CD14-positive monocyte (primary cell): ENCODE data around the gene IFIT3. TPM values are rescaled to one million over a fixed set of nuclear protein-coding genes. Genes with fewer than 3 reads are reported as not detected.

ENCODE experiments used
- DNase-seq, 3 donors: peaks; one replicate each; pipeline ENCODE4 v3.0.0-alpha.2; 2011 to 2022
- H2AFZ ChIP-seq: 2 replicates; pipeline ENCODE4 v1.6.0; 2012; ENCODE audit warnings: mild to moderate bottlenecking, low read depth, low read length, inconsistent platforms; ENCODE audit not compliant: insufficient read depth, poor library complexity, severe bottlenecking
- H3K27ac ChIP-seq, 2 donors: 1 replicate in 1 of 2; 2 replicates in 1 of 2; pipeline ENCODE4 v1.5.1; 2012 to 2013; ENCODE audit warnings: low read length in 2 of 2, control low read depth in 1 of 2, inconsistent platforms in 1 of 2, low read depth in 1 of 2, mild to moderate bottlenecking in 1 of 2
- H3K27me3 ChIP-seq, 2 donors: one replicate each; pipeline versions ENCODE4 v1.6.0 to v1.6.1; 2011 to 2013; ENCODE audit warnings: low read length in 2 of 2; ENCODE audit not compliant: control insufficient read depth in 2 of 2, insufficient read depth in 2 of 2
- H3K36me3 ChIP-seq, 2 donors: replicated peaks in 1 of 2; 1 replicate in 1 of 2; 2 replicates in 1 of 2; pipeline versions ENCODE4 v1.5.1 to v1.6.1; 2012 to 2013; ENCODE audit warnings: low read length in 2 of 2, control low read depth in 1 of 2, inconsistent platforms in 1 of 2, mild to moderate bottlenecking in 1 of 2; ENCODE audit not compliant: insufficient read depth in 2 of 2, control insufficient read depth in 1 of 2
- H3K4me1 ChIP-seq, 2 donors: 1 replicate in 1 of 2; 2 replicates in 1 of 2; pipeline versions ENCODE4 v1.5.1 to v1.6.1; 2012 to 2013; ENCODE audit warnings: low read length in 2 of 2, control low read depth in 1 of 2, inconsistent platforms in 1 of 2, mild to moderate bottlenecking in 1 of 2, moderate library complexity in 1 of 2; ENCODE audit not compliant: insufficient read depth in 2 of 2, control insufficient read depth in 1 of 2
- H3K4me2 ChIP-seq: replicated peaks from 2 replicates; pipeline ENCODE3; 2012; ENCODE audit warnings: low read length, moderate library complexity, mild to moderate bottlenecking; ENCODE audit not compliant: poor library complexity, severe bottlenecking; ENCODE audit errors: extremely low read depth
- H3K4me3 ChIP-seq, 3 experiments: fragments of 200-600 bp in 1 of 3; sonication (generic) in 1 of 3; replicated peaks in 1 of 3; 1 replicate in 2 of 3; 2 replicates in 1 of 3; pipeline ENCODE4 v1.5.1; 2011 to 2013; ENCODE audit warnings: low read length in 3 of 3, mild to moderate bottlenecking in 3 of 3, control low read depth in 2 of 3, low read depth in 2 of 3, inconsistent platforms in 1 of 3, moderate library complexity in 1 of 3
- H3K79me2 ChIP-seq: 2 replicates; pipeline ENCODE4 v1.6.0; 2012; ENCODE audit warnings: mild to moderate bottlenecking, control low read depth, inconsistent platforms, low read length, moderate library complexity; ENCODE audit not compliant: insufficient read depth
- H3K9ac ChIP-seq: 2 replicates; pipeline ENCODE4 v1.6.0; 2017; ENCODE audit warnings: low read length, mild to moderate bottlenecking; ENCODE audit not compliant: insufficient read depth, poor library complexity, severe bottlenecking
- H3K9me3 ChIP-seq, 2 donors: replicated peaks in 1 of 2; 1 replicate in 1 of 2; 2 replicates in 1 of 2; pipeline versions ENCODE4 v1.5.1 to v1.6.1; 2012 to 2013; ENCODE audit warnings: low read length in 2 of 2, control low read depth in 1 of 2; ENCODE audit not compliant: control insufficient read depth in 1 of 2, insufficient read depth in 1 of 2
- H4K20me1 ChIP-seq: 2 replicates; pipeline ENCODE4 v1.6.0; 2012; ENCODE audit warnings: mild to moderate bottlenecking, low read length, control low read depth, moderate library complexity; ENCODE audit not compliant: insufficient read depth
- H3K27ac Mint-ChIP-seq, 7 donors: one replicate each; pipeline ENCODE4 v1.8.0; 2020; ENCODE audit warnings: mild to moderate bottlenecking in 7 of 7, mixed read lengths in 7 of 7, moderate library complexity in 6 of 7, inconsistent platforms in 2 of 7
- H3K27me3 Mint-ChIP-seq, 3 donors: one replicate each; pipeline ENCODE4 v1.8.0; 2021 to 2022; ENCODE audit warnings: low read depth in 3 of 3, mild to moderate bottlenecking in 3 of 3, mixed read lengths in 3 of 3, moderate library complexity in 3 of 3, inconsistent platforms in 1 of 3
- H3K36me3 Mint-ChIP-seq, 2 donors: one replicate each; pipeline ENCODE4 v1.8.0; 2020; ENCODE audit warnings: mixed read lengths in 2 of 2, inconsistent platforms in 1 of 2, mild to moderate bottlenecking in 1 of 2
- H3K4me1 Mint-ChIP-seq: one replicate; pipeline ENCODE4 v1.8.0; 2020; ENCODE audit warnings: mild to moderate bottlenecking, mixed read lengths
- H3K4me3 Mint-ChIP-seq, 2 donors: one replicate each; pipeline ENCODE4 v1.8.0; 2020; ENCODE audit warnings: mild to moderate bottlenecking in 2 of 2, mixed read lengths in 2 of 2, moderate library complexity in 1 of 2
- H3K9me3 Mint-ChIP-seq, 7 donors: one replicate each; pipeline ENCODE4 v1.8.0; 2020 to 2022; ENCODE audit warnings: mixed read lengths in 7 of 7, mild to moderate bottlenecking in 6 of 7, moderate library complexity in 6 of 7, inconsistent platforms in 2 of 7
- WGBS: methylation state at CpG from one replicate; pipeline ENCODE4 v1.1.5; 2013; ENCODE audit warnings: missing lambda C conversion rate; ENCODE audit not compliant: insufficient coverage; 5-methylcytosine and 5-hydroxymethylcytosine counted together
- intact Hi-C, 2 donors: fragments of 100-400 bp; cut with micrococcal nuclease; formaldehyde crosslinking; loops; one replicate each; pipeline versions ENCODE4 v1.15.0 to v1.15.1; 2023
- polyA plus RNA-seq, 3 donors: library from polyadenylated mRNA; depleted of rRNA in 1 of 3; unstranded in 2 of 3; stranded (reverse) in 1 of 3; fragments of 300-500 nt in 2 of 3; fragments of >200 nt in 1 of 3; fragmentation: Illumina TruSeq in 2 of 3; gene quantifications; 1 replicate in 2 of 3; 2 replicates in 1 of 3; pipeline ENCODE4 v1.2.3, GENCODE V29; 2012 to 2021
- TF ChIP-seq, protein P1 (sequence below): fragments of 200-600 bp; IDR thresholded peaks from one replicate; pipeline ENCODE4 v1.8.0; 2022; ENCODE audit warnings: antibody characterized with exemption, mild to moderate bottlenecking

IFIT3 gene
- polyA plus RNA-seq, 3 donors = 13.8 to 38.0 (median 26.4) TPM

DNA sequence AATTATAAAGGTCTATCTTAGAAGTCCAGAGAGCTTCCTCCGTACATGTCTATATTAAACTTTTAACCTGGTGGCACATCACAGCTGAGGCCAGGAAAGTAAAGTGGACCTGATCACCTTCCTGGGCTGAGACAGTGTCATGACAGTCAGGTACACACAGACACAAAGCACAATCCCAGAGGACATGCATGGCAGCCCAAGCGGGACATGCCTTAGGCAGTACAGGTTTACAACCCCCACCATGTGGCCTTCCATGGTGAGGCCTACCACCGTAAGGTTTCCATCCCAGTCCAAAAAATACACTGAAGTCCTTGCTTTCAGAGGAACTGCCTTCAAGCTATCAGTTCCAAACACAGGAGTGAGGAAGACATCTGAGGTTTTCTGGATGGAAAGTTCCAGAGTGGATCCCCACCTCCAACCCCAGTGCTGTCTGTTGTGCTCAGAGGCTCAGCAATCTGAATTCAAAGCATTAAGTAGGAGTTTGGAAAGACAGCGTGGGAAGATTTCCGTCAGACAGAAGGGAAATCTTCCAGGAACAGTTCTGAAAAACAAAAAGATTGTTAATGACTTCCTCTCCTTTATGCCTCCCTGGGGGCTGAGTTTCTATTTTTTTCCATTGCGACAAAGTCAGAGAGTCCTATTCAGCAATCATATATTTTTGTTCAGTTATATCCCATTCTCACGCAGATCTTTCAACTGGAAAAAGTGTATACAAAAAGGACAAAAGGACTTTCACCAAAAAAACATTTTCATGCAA, 20.1 kb downstream of the IFIT3 start:
- Mint-ChIP-seq H3K27me3 (no peaks in the 10 kb centered on the region), H3K4me3 (no peak overlapping the region), H3K27ac (peak overlapping the region in 2 of 7 donors; percentile 52 to 57), H3K9me3 (no peaks in the 10 kb centered on the region), H3K36me3 (no peaks in the 10 kb centered on the region), H3K4me1 (peaks cover 65% of the 10 kb centered on the region)
- no peak for DNase-seq
- Histone ChIP-seq H3K27me3 (no peaks in the 10 kb centered on the region), H2AFZ (no peak overlapping the region), H4K20me1 (no peaks in the 10 kb centered on the region), H3K4me2 (no peak overlapping the region), H3K4me3 (no peak overlapping the region), H3K4me1 (peaks cover 50 to 58% of the 10 kb centered on the region in 2 donors), H3K27ac (no peak overlapping the region), H3K9me3 (no peaks in the 10 kb centered on the region), H3K9ac (no peak overlapping the region), H3K36me3 (no peaks in the 10 kb centered on the region), H3K79me2 (no peaks in the 10 kb centered on the region)
- WGBS = 100% methylated on average over 1 of the region's 7 CpGs
- intact Hi-C loops = no loop called here
- TF ChIP-seq, protein P1, sequence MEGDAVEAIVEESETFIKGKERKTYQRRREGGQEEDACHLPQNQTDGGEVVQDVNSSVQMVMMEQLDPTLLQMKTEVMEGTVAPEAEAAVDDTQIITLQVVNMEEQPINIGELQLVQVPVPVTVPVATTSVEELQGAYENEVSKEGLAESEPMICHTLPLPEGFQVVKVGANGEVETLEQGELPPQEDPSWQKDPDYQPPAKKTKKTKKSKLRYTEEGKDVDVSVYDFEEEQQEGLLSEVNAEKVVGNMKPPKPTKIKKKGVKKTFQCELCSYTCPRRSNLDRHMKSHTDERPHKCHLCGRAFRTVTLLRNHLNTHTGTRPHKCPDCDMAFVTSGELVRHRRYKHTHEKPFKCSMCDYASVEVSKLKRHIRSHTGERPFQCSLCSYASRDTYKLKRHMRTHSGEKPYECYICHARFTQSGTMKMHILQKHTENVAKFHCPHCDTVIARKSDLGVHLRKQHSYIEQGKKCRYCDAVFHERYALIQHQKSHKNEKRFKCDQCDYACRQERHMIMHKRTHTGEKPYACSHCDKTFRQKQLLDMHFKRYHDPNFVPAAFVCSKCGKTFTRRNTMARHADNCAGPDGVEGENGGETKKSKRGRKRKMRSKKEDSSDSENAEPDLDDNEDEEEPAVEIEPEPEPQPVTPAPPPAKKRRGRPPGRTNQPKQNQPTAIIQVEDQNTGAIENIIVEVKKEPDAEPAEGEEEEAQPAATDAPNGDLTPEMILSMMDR = no peak

DNA sequence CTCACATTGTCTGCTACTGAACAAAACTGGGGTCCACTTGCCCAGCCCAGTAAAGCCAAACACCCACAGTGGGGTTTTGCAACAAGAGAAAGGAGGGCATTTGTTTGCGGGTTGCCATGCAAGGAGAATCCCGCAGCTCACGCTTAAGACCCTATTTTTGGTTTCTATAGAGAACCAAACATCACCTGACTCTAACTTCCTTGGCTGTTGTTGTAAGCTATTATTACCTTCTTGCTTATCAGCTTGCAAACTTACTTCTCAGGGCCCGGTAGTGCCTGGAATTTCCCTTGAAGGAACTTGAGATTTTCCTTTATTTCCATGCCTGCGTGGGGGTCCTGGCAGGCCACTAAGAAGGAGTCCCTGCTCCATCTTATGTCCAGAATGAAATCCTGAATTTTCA, 20.7 kb downstream of the IFIT3 start:
- Histone ChIP-seq H3K9ac (no peak overlapping the region), H3K4me3 (no peak overlapping the region), H3K79me2 (no peaks in the 10 kb centered on the region), H4K20me1 (no peaks in the 10 kb centered on the region), H3K27ac (no peak overlapping the region), H2AFZ (no peak overlapping the region), H3K27me3 (no peaks in the 10 kb centered on the region), H3K9me3 (no peaks in the 10 kb centered on the region), H3K4me1 (peaks cover 50 to 58% of the 10 kb centered on the region in 2 donors), H3K36me3 (no peaks in the 10 kb centered on the region), H3K4me2 (no peak overlapping the region)
- TF ChIP-seq, protein P1 = no peak
- H3K36me3 Mint-ChIP-seq = peaks cover 1 to 3% of the 10 kb centered on the region in 2 donors
- no peaks in the 10 kb centered on the region for H3K9me3 Mint-ChIP-seq
- H3K27me3 Mint-ChIP-seq = no peaks in the 10 kb centered on the region
- H3K4me1 Mint-ChIP-seq = peaks cover 67% of the 10 kb centered on the region
- no peak overlapping the region for H3K4me3 Mint-ChIP-seq
- no peak for DNase-seq
- intact Hi-C loops = no loop called here
- WGBS = 38% methylated on average over 2 of the region's 5 CpGs
- H3K27ac Mint-ChIP-seq = peak overlapping the region in 1 of 7 donors; percentile 57
